HCT116 (cell line): ENCODE results near the gene SORCS2. TPM values are rescaled to one million over a fixed set of nuclear protein-coding genes. Genes with fewer than 3 reads are reported as not detected.

Source experiments
- ATAC-seq: fragments of 200-7000 bp; cut with Tn5 transposase; 2 replicates; pipeline ENCODE4 v1.9.1; 2020; ENCODE audit warnings: mild to moderate bottlenecking, moderate library complexity
- BruUV-seq: library from RNA; stranded (reverse); fragments of 400-500 nt; replicated peaks from 2 replicates; lab custom pipeline; 2021; lab: Mats Ljungman, UMichigan
- CTCF ChIA-PET: fragments of 300-600 bp; sonication (Branson Sonifier 250); formaldehyde crosslinking; loops from one replicate; lab custom pipeline; 2021; ENCODE audit warnings: antibody characterized with exemption; lab: Charles Lee
- POLR2A ChIA-PET: fragments of 300-600, 350-600 bp; sonication (Branson Sonifier 250); formaldehyde crosslinking; loops from one replicate; lab custom pipeline; 2021; ENCODE audit warnings: antibody characterized with exemption; lab: Charles Lee
- RAD21 ChIA-PET, 2 experiments: fragments of 300-600 bp; sonication (Branson Sonifier 250); formaldehyde crosslinking; loops; one replicate each; lab custom pipeline; 2023; ENCODE audit warnings: low total read pairs in 2 of 2; ENCODE audit not compliant: uncharacterized antibody in 2 of 2, unreplicated experiment in 2 of 2, low non-redundant PET in 1 of 2; lab: Charles Lee
- DNase-seq: peaks from one replicate; pipeline ENCODE4 v3.0.0-alpha.2; 2010; ENCODE audit warnings: low read depth, low spot score
- H2AFZ ChIP-seq: fragments of 200-600 bp; shearing (Covaris generic), sonication (generic); 2 replicates; pipeline ENCODE4 v1.6.1; 2017; ENCODE audit warnings: low read depth, mixed run types, mixed read lengths, antibody characterized with exemption, low read length; ENCODE audit not compliant: poor library complexity, severe bottlenecking
- H3K27ac ChIP-seq: 2 replicates; pipeline ENCODE4 v1.5.1; 2012; ENCODE audit warnings: low read depth, low read length
- H3K27me3 ChIP-seq: fragments of 200-600 bp; sonication (generic); 2 replicates; pipeline ENCODE4 v1.6.1; 2016; ENCODE audit warnings: mixed run types, low read length, mixed read lengths; ENCODE audit not compliant: insufficient read depth
- H3K36me3 ChIP-seq, 2 experiments: fragments of 200-500 bp in 1 of 2; fragments of 200-600 bp in 1 of 2; sonication (Bioruptor generic) in 1 of 2; sonication (generic) in 1 of 2; 2 replicates each; pipeline versions ENCODE4 v1.5.1 to v1.6.1; 2014 to 2016; ENCODE audit warnings: low read length in 2 of 2, inconsistent platforms in 1 of 2, mixed read lengths in 1 of 2, mixed run types in 1 of 2; ENCODE audit not compliant: insufficient read depth in 2 of 2, control insufficient read depth in 1 of 2
- H3K4me1 ChIP-seq, 2 experiments: fragments of 200-600 bp in 1 of 2; sonication (generic) in 1 of 2; 2 replicates each; pipeline versions ENCODE4 v1.5.1 to v1.6.1; 2012 to 2017; ENCODE audit warnings: low read length in 2 of 2, inconsistent platforms in 1 of 2, mild to moderate bottlenecking in 1 of 2, mixed read lengths in 1 of 2, mixed run types in 1 of 2, moderate library complexity in 1 of 2; ENCODE audit not compliant: insufficient read depth in 2 of 2, control insufficient read depth in 1 of 2
- H3K4me2 ChIP-seq: fragments of 200-600 bp; sonication (generic); 2 replicates; pipeline ENCODE4 v1.6.1; 2017; ENCODE audit warnings: mixed run types, low read length, mixed read lengths
- H3K4me3 ChIP-seq, 2 experiments: fragments of 200-600 bp in 1 of 2; sonication (generic) in 1 of 2; replicated peaks in 1 of 2; 2 replicates each; pipeline ENCODE4 v1.5.1; 2011 to 2016; ENCODE audit warnings: low read length in 2 of 2, control low read depth in 1 of 2, low read depth in 1 of 2, mild to moderate bottlenecking in 1 of 2, mixed read lengths in 1 of 2, mixed run types in 1 of 2
- H3K79me2 ChIP-seq: fragments of 200-600 bp; sonication (generic); 2 replicates; pipeline ENCODE4 v1.6.1; 2017; ENCODE audit warnings: mild to moderate bottlenecking, mixed run types, low read length, moderate library complexity, mixed read lengths; ENCODE audit not compliant: insufficient read depth
- H3K9ac ChIP-seq: fragments of 200-600 bp; sonication (generic); 2 replicates; pipeline ENCODE4 v1.6.1; 2016; ENCODE audit warnings: low read length, mixed read lengths
- H3K9me2 ChIP-seq: fragments of 200-600 bp; sonication (generic), shearing (Covaris generic); 2 replicates; pipeline ENCODE4 v1.6.1; 2017; ENCODE audit warnings: mixed run types, mild to moderate bottlenecking, moderate library complexity; ENCODE audit not compliant: insufficient read depth
- H3K9me3 ChIP-seq, 2 experiments: fragments of 200-500 bp in 1 of 2; fragments of 200-600 bp in 1 of 2; sonication (Bioruptor generic) in 1 of 2; sonication (generic) in 1 of 2; 2 replicates each; pipeline ENCODE4 v1.6.1; 2014 to 2017; ENCODE audit warnings: low read length in 2 of 2, mixed read lengths in 2 of 2, inconsistent platforms in 1 of 2, low read depth in 1 of 2, mild to moderate bottlenecking in 1 of 2, mixed run types in 1 of 2, moderate library complexity in 1 of 2; ENCODE audit not compliant: control insufficient read depth in 1 of 2, insufficient read depth in 1 of 2
- H4K20me1 ChIP-seq: fragments of 200-600 bp; sonication (generic), shearing (Covaris generic); 2 replicates; pipeline ENCODE4 v1.6.1; 2017; ENCODE audit warnings: mixed run types, mild to moderate bottlenecking, moderate library complexity; ENCODE audit not compliant: insufficient read depth
- CBX3 ChIP-seq: IDR thresholded peaks from 2 replicates; pipeline ENCODE4 v1.6.1; 2012; ENCODE audit warnings: low read depth
- CEBPB ChIP-seq: IDR thresholded peaks from 2 replicates; pipeline ENCODE4 v1.6.1; 2012; ENCODE audit warnings: low read depth
- EGR1 ChIP-seq: IDR thresholded peaks from 2 replicates; pipeline ENCODE4 v1.6.1; 2012; ENCODE audit warnings: low read depth
- ELF1 ChIP-seq: IDR thresholded peaks from 2 replicates; pipeline ENCODE4 v1.6.1; 2012; ENCODE audit warnings: low read depth, borderline replicate concordance
- EZH2 ChIP-seq: fragments of 200-600 bp; sonication (generic); IDR thresholded peaks from 2 replicates; pipeline ENCODE4 v1.6.1; 2017; ENCODE audit warnings: antibody characterized with exemption, mixed run types
- EZH2phosphoT487 ChIP-seq: fragments of 200-600 bp; IDR thresholded peaks from 2 replicates; pipeline ENCODE4 v1.6.1; 2018; ENCODE audit warnings: antibody characterized with exemption, borderline replicate concordance
- FOSL1 ChIP-seq: IDR thresholded peaks from 2 replicates; pipeline ENCODE4 v1.6.1; 2012; ENCODE audit warnings: low read depth
- JUND ChIP-seq: IDR thresholded peaks from 2 replicates; pipeline ENCODE4 v1.6.1; 2012
- MAX ChIP-seq: IDR thresholded peaks from 2 replicates; pipeline ENCODE4 v1.6.1; 2012
- POLR2A ChIP-seq: IDR thresholded peaks from 2 replicates; pipeline ENCODE4 v1.7.0; 2011; ENCODE audit warnings: borderline replicate concordance; ENCODE audit not compliant: insufficient read depth, insufficient read length; ENCODE audit errors: extremely low read depth
- POLR2AphosphoS5 ChIP-seq: IDR thresholded peaks from 2 replicates; pipeline ENCODE4 v1.6.1; 2011; ENCODE audit warnings: mild to moderate bottlenecking, low read depth, low read length, moderate library complexity
- RAD21 ChIP-seq: IDR thresholded peaks from 2 replicates; pipeline ENCODE4 v1.6.1; 2012; ENCODE audit warnings: low read depth, mild to moderate bottlenecking
- SIN3A ChIP-seq: IDR thresholded peaks from 2 replicates; pipeline ENCODE4 v1.6.1; 2012; ENCODE audit warnings: low read depth
- TCF7L2 ChIP-seq: IDR thresholded peaks from 2 replicates; pipeline ENCODE4 v1.7.0; 2011; ENCODE audit warnings: borderline replicate concordance, inconsistent platforms; ENCODE audit not compliant: insufficient read depth, insufficient read length; ENCODE audit errors: extremely low read depth
- YY1 ChIP-seq: IDR thresholded peaks from 2 replicates; pipeline ENCODE4 v1.6.1; 2011; ENCODE audit warnings: low read length, low read depth, moderate library complexity, mild to moderate bottlenecking; ENCODE audit not compliant: insufficient replicate concordance; ENCODE audit errors: extremely low read depth
- ZBTB33 ChIP-seq: IDR thresholded peaks from 2 replicates; pipeline ENCODE4 v1.6.1; 2011; ENCODE audit warnings: mild to moderate bottlenecking, low read length, moderate library complexity; ENCODE audit not compliant: insufficient replicate concordance; ENCODE audit errors: extremely low read depth
- ZFX ChIP-seq: fragments of 450-650 bp; IDR thresholded peaks from 2 replicates; pipeline ENCODE4 v1.6.1; 2017
- ZNF274 ChIP-seq: fragments of 200-500 bp; sonication (Bioruptor generic); IDR thresholded peaks from 2 replicates; pipeline ENCODE4 v1.6.1; 2014; ENCODE audit warnings: mild to moderate bottlenecking, low read depth, low read length, inconsistent platforms
- intact Hi-C: fragments of 100-400 bp; cut with micrococcal nuclease; formaldehyde crosslinking; loops from 2 replicates; pipeline ENCODE4 v1.10.0; 2022
- total RNA-seq: library from RNA; stranded (reverse); gene quantifications from one replicate; pipeline ENCODE4 v1.2.1, GENCODE V29; 2021; ENCODE audit not compliant: unreplicated experiment
- TF ChIP-seq, protein P1 (sequence below): IDR thresholded peaks from 2 replicates; pipeline ENCODE4 v1.6.1; 2012; ENCODE audit warnings: low read depth
- TF ChIP-seq, protein P2 (sequence below), 3 experiments: fragments of 200-600 bp in 1 of 3; sonication (generic) in 1 of 3; IDR thresholded peaks in 2 of 3; conservative IDR thresholded peaks in 1 of 3; 2 replicates each; pipeline ENCODE4 v1.5.1; 2012 to 2017; ENCODE audit warnings: low read depth in 2 of 3, low read length in 2 of 3, antibody characterized with exemption in 1 of 3, borderline replicate concordance in 1 of 3, control low read depth in 1 of 3, mild to moderate bottlenecking in 1 of 3, mixed read lengths in 1 of 3, mixed run types in 1 of 3, moderate library complexity in 1 of 3; ENCODE audit not compliant: insufficient read depth in 1 of 3

The SORCS2 gene
- total RNA-seq, 1 experiment from 2014 or later: 0.37 TPM

- no peaks in the 10 kb centered on the region for H3K4me1 ChIP-seq
- H3K9me2 ChIP-seq: no peaks in the 10 kb centered on the region
- TF ChIP-seq ZFX (no peak), EZH2phosphoT487 (no peak), EZH2 (no peak), FOSL1 (no peak), ZBTB33 (no peak), EGR1 (no peak), JUND (no peak), POLR2A (no peak), ELF1 (no peak), CBX3 (no peak), MAX (no peak), RAD21 (no peak), YY1 (no peak), TCF7L2 (no peak), ZNF274 (no peak), CEBPB (no peak), SIN3A (no peak), POLR2AphosphoS5 (no peak)
- TF ChIP-seq, protein P1, sequence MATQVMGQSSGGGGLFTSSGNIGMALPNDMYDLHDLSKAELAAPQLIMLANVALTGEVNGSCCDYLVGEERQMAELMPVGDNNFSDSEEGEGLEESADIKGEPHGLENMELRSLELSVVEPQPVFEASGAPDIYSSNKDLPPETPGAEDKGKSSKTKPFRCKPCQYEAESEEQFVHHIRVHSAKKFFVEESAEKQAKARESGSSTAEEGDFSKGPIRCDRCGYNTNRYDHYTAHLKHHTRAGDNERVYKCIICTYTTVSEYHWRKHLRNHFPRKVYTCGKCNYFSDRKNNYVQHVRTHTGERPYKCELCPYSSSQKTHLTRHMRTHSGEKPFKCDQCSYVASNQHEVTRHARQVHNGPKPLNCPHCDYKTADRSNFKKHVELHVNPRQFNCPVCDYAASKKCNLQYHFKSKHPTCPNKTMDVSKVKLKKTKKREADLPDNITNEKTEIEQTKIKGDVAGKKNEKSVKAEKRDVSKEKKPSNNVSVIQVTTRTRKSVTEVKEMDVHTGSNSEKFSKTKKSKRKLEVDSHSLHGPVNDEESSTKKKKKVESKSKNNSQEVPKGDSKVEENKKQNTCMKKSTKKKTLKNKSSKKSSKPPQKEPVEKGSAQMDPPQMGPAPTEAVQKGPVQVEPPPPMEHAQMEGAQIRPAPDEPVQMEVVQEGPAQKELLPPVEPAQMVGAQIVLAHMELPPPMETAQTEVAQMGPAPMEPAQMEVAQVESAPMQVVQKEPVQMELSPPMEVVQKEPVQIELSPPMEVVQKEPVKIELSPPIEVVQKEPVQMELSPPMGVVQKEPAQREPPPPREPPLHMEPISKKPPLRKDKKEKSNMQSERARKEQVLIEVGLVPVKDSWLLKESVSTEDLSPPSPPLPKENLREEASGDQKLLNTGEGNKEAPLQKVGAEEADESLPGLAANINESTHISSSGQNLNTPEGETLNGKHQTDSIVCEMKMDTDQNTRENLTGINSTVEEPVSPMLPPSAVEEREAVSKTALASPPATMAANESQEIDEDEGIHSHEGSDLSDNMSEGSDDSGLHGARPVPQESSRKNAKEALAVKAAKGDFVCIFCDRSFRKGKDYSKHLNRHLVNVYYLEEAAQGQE: no peak
- TF ChIP-seq, protein P2, sequence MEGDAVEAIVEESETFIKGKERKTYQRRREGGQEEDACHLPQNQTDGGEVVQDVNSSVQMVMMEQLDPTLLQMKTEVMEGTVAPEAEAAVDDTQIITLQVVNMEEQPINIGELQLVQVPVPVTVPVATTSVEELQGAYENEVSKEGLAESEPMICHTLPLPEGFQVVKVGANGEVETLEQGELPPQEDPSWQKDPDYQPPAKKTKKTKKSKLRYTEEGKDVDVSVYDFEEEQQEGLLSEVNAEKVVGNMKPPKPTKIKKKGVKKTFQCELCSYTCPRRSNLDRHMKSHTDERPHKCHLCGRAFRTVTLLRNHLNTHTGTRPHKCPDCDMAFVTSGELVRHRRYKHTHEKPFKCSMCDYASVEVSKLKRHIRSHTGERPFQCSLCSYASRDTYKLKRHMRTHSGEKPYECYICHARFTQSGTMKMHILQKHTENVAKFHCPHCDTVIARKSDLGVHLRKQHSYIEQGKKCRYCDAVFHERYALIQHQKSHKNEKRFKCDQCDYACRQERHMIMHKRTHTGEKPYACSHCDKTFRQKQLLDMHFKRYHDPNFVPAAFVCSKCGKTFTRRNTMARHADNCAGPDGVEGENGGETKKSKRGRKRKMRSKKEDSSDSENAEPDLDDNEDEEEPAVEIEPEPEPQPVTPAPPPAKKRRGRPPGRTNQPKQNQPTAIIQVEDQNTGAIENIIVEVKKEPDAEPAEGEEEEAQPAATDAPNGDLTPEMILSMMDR (IDR thresholded peaks at IDR 0.05 in 2 of 3, conservative IDR thresholded peaks at IDR 0.05 in 1 of 3; ENCODE audit: borderline replicate concordance in 1 of 3, insufficient read depth in 1 of 3, low read depth in 2 of 3, low read length in 2 of 3): no peak
- no peaks in the 10 kb centered on the region for H3K36me3 ChIP-seq
- H4K20me1 ChIP-seq: no peaks in the 10 kb centered on the region
- H3K4me3 ChIP-seq: no peak overlapping the region
- intact Hi-C loops: no loop called here
- no peak overlapping the region for H3K27ac ChIP-seq
- no peak overlapping the region for H3K4me2 ChIP-seq
- ATAC-seq: no peak
- no TSS peak for BruUV-seq
- no peak overlapping the region for H2AFZ ChIP-seq
- no peaks in the 10 kb centered on the region for H3K9me3 ChIP-seq
- no peaks in the 10 kb centered on the region for H3K27me3 ChIP-seq
- RAD21 ChIA-PET: no interaction called here
- H3K79me2 ChIP-seq: no peaks in the 10 kb centered on the region
- no peak overlapping the region for H3K9ac ChIP-seq
- no peak for DNase-seq
- CTCF ChIA-PET: no interaction called here
- POLR2A ChIA-PET: no interaction called here
Observed at GRCh38 chr4:7341491-7342222, 149.3 kb downstream of the SORCS2 start.
